A549 (cell line): ENCODE results near the gene PNPLA2. TPM values are rescaled to one million over a fixed set of nuclear protein-coding genes. Genes with fewer than 3 reads are reported as not detected.

Experiments used
- ATAC-seq, 2 experiments: fragments of 200-7000 bp in 1 of 2; fragments of >200 bp in 1 of 2; cut with Nextera tagmentation in 1 of 2; cut with Tn5 transposase in 1 of 2; 3 replicates each; pipeline versions ENCODE4 v1.8.0 to v1.9.1; 2018 to 2020; ENCODE audit warnings: mild to moderate bottlenecking in 1 of 2, moderate library complexity in 1 of 2
- CTCF ChIA-PET: fragments of 300-600 bp; sonication (Branson Sonifier 250); formaldehyde crosslinking; extraction: SDS; loops from one replicate; lab custom pipeline; 2021; ENCODE audit warnings: antibody characterized with exemption, inconsistent platforms; lab: Yijun Ruan, JAX
- POLR2A ChIA-PET: fragments of 350-600 bp; formaldehyde crosslinking; extraction: SDS; loops from one replicate; lab custom pipeline; 2021; ENCODE audit warnings: antibody characterized with exemption, inconsistent platforms; lab: Yijun Ruan, JAX
- DNase-seq, 2 experiments: peaks; one replicate each; pipeline versions ENCODE4 v3.0.0 to v3.0.0-alpha.2; 2011 to 2016; ENCODE audit warnings: low read depth in 1 of 2, low spot score in 1 of 2
- FAIRE-seq: peaks from 2 replicates; lab custom pipeline; 2011; peaks lifted over from hg19 to GRCh38; lab: Jason Lieb, UNC
- H3K27ac ChIP-seq, 2 experiments: fragments of >200 bp; sonication (Bioruptor Twin); formaldehyde crosslinking; 3 replicates each; pipeline ENCODE4 v1.5.1; 2016 to 2017
- H3K4me1 ChIP-seq: fragments of >200 bp; sonication (Bioruptor Twin); formaldehyde crosslinking; 3 replicates; pipeline ENCODE4 v1.6.1; 2016
- H3K4me2 ChIP-seq: fragments of >200 bp; sonication (Bioruptor Twin); formaldehyde crosslinking; 3 replicates; pipeline ENCODE4 v1.6.1; 2016
- H3K4me3 ChIP-seq: fragments of >200 bp; sonication (Bioruptor Twin); formaldehyde crosslinking; 3 replicates; pipeline ENCODE4 v1.5.1; 2016
- H3K9me3 ChIP-seq: fragments of >200 bp; sonication (Bioruptor Twin); formaldehyde crosslinking; 3 replicates; pipeline ENCODE4 v1.6.1; 2016
- CHD4 ChIP-seq: fragments of 200-600 bp; sonication (generic); IDR thresholded peaks from 2 replicates; pipeline ENCODE4 v1.6.1; 2016; ENCODE audit warnings: antibody characterized with exemption, mild to moderate bottlenecking, borderline replicate concordance
- ESRRA ChIP-seq: fragments of 150-350 bp; IDR thresholded peaks from 2 replicates; pipeline ENCODE4 v1.6.1; 2014; ENCODE audit warnings: mild to moderate bottlenecking, low read length, borderline replicate concordance
- FOSL2 ChIP-seq, 2 experiments: fragments of 450-650 bp in 1 of 2; fragments of >200 bp in 1 of 2; sonication (Bioruptor Twin) in 1 of 2; formaldehyde crosslinking; IDR thresholded peaks; 2 replicates each; pipeline versions ENCODE4 v1.5.0 to v1.6.1; 2016 to 2020; ENCODE audit warnings: mild to moderate bottlenecking in 1 of 2, moderate library complexity in 1 of 2
- GATA3 ChIP-seq: IDR thresholded peaks from 2 replicates; pipeline ENCODE4 v1.6.1; 2012; ENCODE audit warnings: borderline replicate concordance
- HEYL ChIP-seq: fragments of 250-450 bp; sonication (Bioruptor Pico); IDR thresholded peaks from 2 replicates; pipeline ENCODE4 v1.8.0; 2021; ENCODE audit warnings: mild to moderate bottlenecking, moderate library complexity
- HOXB5 ChIP-seq: fragments of 250-450 bp; sonication (Bioruptor Pico); IDR thresholded peaks from 2 replicates; pipeline ENCODE4 v1.5.0; 2020; ENCODE audit warnings: mild to moderate bottlenecking, moderate library complexity
- JUNB ChIP-seq: fragments of >200 bp; sonication (Bioruptor Twin); formaldehyde crosslinking; IDR thresholded peaks from 2 replicates; pipeline ENCODE4 v1.6.1; 2016
- KDM5A ChIP-seq: fragments of 200-600 bp; sonication (generic); IDR thresholded peaks from 2 replicates; pipeline ENCODE4 v1.6.1; 2016; ENCODE audit warnings: antibody characterized with exemption, mild to moderate bottlenecking
- MAFK ChIP-seq: fragments of 450-650 bp; IDR thresholded peaks from 2 replicates; pipeline ENCODE4 v1.6.1; 2014; ENCODE audit not compliant: partially characterized antibody
- MAZ ChIP-seq: fragments of 150-350 bp; IDR thresholded peaks from 2 replicates; pipeline ENCODE4 v1.6.1; 2014; ENCODE audit warnings: antibody characterized with exemption, low read depth, low read length, borderline replicate concordance
- MYC ChIP-seq: IDR thresholded peaks from 2 replicates; pipeline ENCODE4 v1.6.1; 2012; ENCODE audit warnings: mild to moderate bottlenecking, inconsistent platforms, low read length, improper control_type of control experiment, borderline replicate concordance
- NFE2L2 ChIP-seq: fragments of 150-350 bp; conservative IDR thresholded peaks from 2 replicates; pipeline ENCODE4 v1.6.1; 2014; ENCODE audit warnings: low read length
- POLR2A ChIP-seq: IDR thresholded peaks from 2 replicates; pipeline ENCODE4 v1.6.1; 2012; ENCODE audit warnings: mild to moderate bottlenecking, low read length
- RFX5 ChIP-seq: fragments of 450-650 bp; IDR thresholded peaks from 2 replicates; pipeline ENCODE4 v1.7.1; 2014; ENCODE audit warnings: antibody characterized with exemption, mild to moderate bottlenecking, moderate library complexity
- RNF2 ChIP-seq: fragments of 200-600 bp; sonication (generic); IDR thresholded peaks from 2 replicates; pipeline ENCODE4 v1.6.1; 2016; ENCODE audit warnings: low read depth, mild to moderate bottlenecking, antibody characterized with exemption, moderate library complexity, borderline replicate concordance
- SMC3 ChIP-seq: fragments of >200 bp; sonication (Bioruptor Twin); formaldehyde crosslinking; IDR thresholded peaks from 3 replicates; pipeline ENCODE4 v1.6.1; 2018; ENCODE audit warnings: inconsistent platforms
- ZFP36 ChIP-seq: fragments of 450-650 bp; IDR thresholded peaks from 2 replicates; pipeline ENCODE4 v1.6.1; 2014; ENCODE audit warnings: borderline replicate concordance; ENCODE audit not compliant: partially characterized antibody
- WGBS: methylation state at CpG from one replicate; pipeline ENCODE4 v1.1.6; 2017; ENCODE audit errors: missing lambda C conversion rate; 5-methylcytosine and 5-hydroxymethylcytosine counted together
- polyA plus RNA-seq, 4 experiments: library from polyadenylated mRNA; depleted of rRNA in 3 of 4; stranded (reverse); fragments of >200 nt; fragmentation: RNase III in 1 of 4; extraction: RNeasy Plus Mini Kit Qiagen cat#74134 plus additional on column Dnase treatment in 1 of 4; gene quantifications; 2 replicates in 3 of 4; 3 replicates in 1 of 4; pipeline ENCODE4 v1.2.3, GENCODE V29; 2011 to 2017
- TF ChIP-seq, protein P1 (sequence below): IDR thresholded peaks from 2 replicates; pipeline ENCODE4 v1.6.1; 2012
- TF ChIP-seq, protein P2 (sequence below): fragments of >200 bp; sonication (Bioruptor Twin); formaldehyde crosslinking; IDR thresholded peaks from 2 replicates; pipeline ENCODE4 v1.6.1; 2016
- TF ChIP-seq, protein P3 (sequence below): IDR thresholded peaks from 2 replicates; pipeline ENCODE4 v1.6.1; 2012; ENCODE audit warnings: low read depth, borderline replicate concordance
- TF ChIP-seq, protein P4 (sequence below): IDR thresholded peaks from 2 replicates; pipeline ENCODE4 v1.6.1; 2012
- TF ChIP-seq, protein P5 (sequence below): fragments of 200-600 bp; sonication (generic); IDR thresholded peaks from 2 replicates; pipeline ENCODE4 v1.6.1; 2016; ENCODE audit warnings: antibody characterized with exemption, mild to moderate bottlenecking, moderate library complexity

PNPLA2 gene
- polyA plus RNA-seq, 2 of the 4 experiments (the other 2 are of a cell fraction) = 13.2 to 25.4 TPM

DNA sequence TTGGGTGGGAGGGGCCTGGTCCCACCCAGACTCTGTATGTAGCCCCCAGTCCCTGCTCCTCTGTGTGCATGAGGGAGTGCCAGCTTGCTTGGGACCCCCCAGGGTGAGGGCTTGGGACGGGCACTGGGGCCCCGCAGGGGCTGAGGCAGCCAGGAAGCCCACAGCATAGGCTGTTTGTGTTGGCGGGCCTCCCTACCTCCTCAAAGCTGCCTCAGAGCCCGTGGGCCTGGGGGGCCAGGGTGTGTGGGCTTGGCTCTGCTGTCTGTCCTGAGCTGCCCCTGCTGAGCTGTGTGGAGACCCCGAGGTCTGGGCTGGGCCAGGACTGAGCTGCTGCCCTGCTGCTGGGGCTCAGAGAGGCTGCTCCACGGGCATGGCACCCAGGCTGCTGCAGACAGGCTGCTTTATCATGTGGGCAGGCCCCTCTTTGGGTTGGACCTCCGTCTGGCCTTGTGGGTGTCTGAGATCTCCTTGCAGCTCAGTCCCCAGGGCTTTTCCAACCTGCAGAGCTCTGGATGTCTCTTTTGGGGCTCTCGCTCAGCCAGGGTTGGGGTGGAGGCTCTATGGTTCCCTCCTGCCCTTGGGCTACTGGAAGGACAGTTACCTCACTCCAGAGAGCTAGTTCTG, 27.3 kb downstream of the PNPLA2 start:
- 22% methylated on average over 7 of the region's 8 CpGs for WGBS
- peak overlapping the region; percentile 100 for H3K4me3 ChIP-seq
- ChIA-PET POLR2A (interaction anchor here (1.0 kb wide), 1 partner anchor 27 kb away, joined by 3 read pairs; the partner anchor contains the start of gene PNPLA2), CTCF (interaction anchor here (0.6 to 5.4 kb wide), 5 partner anchors 10 to 205 kb away, joined by 3 to 40 read pairs (median 3); no protein-coding TSS in a partner anchor)
- no peaks in the 10 kb centered on the region for H3K9me3 ChIP-seq
- FAIRE-seq (no peak), ATAC-seq (no peak)
- TF ChIP-seq JUNB = no peak
- no peak for TF ChIP-seq KDM5A
- TF ChIP-seq MYC = no peak
- no peak for TF ChIP-seq ESRRA
- TF ChIP-seq HEYL (CRISPR knock-in tag) = no peak
- no peak for TF ChIP-seq GATA3
- no peak for TF ChIP-seq ZFP36
- TF ChIP-seq, protein P1, sequence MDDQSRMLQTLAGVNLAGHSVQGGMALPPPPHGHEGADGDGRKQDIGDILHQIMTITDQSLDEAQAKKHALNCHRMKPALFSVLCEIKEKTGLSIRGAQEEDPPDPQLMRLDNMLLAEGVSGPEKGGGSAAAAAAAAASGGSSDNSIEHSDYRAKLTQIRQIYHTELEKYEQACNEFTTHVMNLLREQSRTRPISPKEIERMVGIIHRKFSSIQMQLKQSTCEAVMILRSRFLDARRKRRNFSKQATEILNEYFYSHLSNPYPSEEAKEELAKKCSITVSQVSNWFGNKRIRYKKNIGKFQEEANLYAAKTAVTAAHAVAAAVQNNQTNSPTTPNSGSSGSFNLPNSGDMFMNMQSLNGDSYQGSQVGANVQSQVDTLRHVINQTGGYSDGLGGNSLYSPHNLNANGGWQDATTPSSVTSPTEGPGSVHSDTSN = no peak; the same call in 1 of the 2 replicates
- no peak for TF ChIP-seq MAZ
- TF ChIP-seq, all 56 proteins: peak for 0
- DNase-seq = no peak
- peaks cover 54% of the 10 kb centered on the region for H3K4me1 ChIP-seq
- peak overlapping the region; percentile 92 for H3K4me2 ChIP-seq
- H3K27ac ChIP-seq = peak overlapping the region; percentile 99

DNA sequence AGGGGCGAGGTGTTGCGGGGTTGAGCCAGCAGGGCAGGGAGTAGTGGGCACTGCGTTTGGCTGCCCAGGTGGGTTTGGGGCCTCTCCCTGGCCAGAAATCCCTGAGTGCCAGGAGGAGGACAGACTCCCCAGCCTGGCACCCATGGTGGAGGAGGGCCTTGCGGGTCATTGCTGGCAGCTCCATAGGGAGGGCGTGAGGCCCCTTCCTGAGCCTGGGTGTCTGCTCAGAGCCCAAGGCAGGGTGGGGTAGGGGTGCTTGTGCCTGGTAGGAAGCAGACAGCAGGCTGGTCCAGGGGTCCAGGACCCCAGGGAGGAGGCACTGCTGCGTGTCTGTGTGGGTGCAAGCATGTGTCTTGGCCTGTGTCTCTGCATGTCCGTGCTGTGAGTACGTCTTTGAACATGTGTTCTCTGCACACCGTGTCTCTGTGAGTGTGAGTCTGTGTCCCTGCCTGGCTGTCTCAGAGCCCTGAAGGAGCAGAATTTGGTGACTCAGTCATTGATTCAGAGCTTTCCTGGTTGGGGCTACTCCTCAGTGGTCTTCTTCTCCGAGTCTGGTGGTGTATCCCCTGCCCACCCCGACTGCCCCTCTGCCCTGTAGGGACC, 27.9 kb downstream of the PNPLA2 start:
- CTCF ChIA-PET = interaction anchor here (0.6 to 5.4 kb wide), 10 partner anchors 10 to 204 kb away, joined by 3 to 40 read pairs (median 6); no protein-coding TSS in a partner anchor
- no peak for ATAC-seq
- H3K4me1 ChIP-seq = peaks cover 59% of the 10 kb centered on the region

More for the DNA sequence above, 27.9 kb downstream of the PNPLA2 start:
- Histone ChIP-seq H3K4me3 (no peak overlapping the region), H3K27ac (peak overlapping the region; percentile 99), H3K9me3 (no peaks in the 10 kb centered on the region), H3K4me2 (peak overlapping the region; percentile 92)
- WGBS = 54% methylated on average over 8 of the region's 11 CpGs
- DNase-seq (no peak), FAIRE-seq (no peak)
- POLR2A ChIA-PET = interaction anchor here (1.0 to 1.7 kb wide), 2 partner anchors 14 to 27 kb away, joined by 3 read pairs; partner anchors contain the start of genes CD151 and PNPLA2
- TF ChIP-seq, protein P2, sequence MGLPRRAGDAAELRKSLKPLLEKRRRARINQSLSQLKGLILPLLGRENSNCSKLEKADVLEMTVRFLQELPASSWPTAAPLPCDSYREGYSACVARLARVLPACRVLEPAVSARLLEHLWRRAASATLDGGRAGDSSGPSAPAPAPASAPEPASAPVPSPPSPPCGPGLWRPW = no peak
- TF ChIP-seq, protein P3, sequence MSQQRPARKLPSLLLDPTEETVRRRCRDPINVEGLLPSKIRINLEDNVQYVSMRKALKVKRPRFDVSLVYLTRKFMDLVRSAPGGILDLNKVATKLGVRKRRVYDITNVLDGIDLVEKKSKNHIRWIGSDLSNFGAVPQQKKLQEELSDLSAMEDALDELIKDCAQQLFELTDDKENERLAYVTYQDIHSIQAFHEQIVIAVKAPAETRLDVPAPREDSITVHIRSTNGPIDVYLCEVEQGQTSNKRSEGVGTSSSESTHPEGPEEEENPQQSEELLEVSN = no peak
- no peak for TF ChIP-seq ZFP36
- no peak for TF ChIP-seq GATA3
- TF ChIP-seq, protein P1 = 0 out of 2 replicates have a peak, but pooled peaks have one; percentile 30
- TF ChIP-seq RNF2 = no peak
- no peak for TF ChIP-seq HOXB5 (CRISPR knock-in tag)
- TF ChIP-seq POLR2A = no peak
- no peak for TF ChIP-seq MAFK
- no peak for TF ChIP-seq FOSL2 (IDR thresholded peaks at IDR 0.05)
- no peak for TF ChIP-seq FOSL2 (CRISPR knock-in tag; IDR thresholded peaks at IDR 0.05)
- no peak for TF ChIP-seq JUNB
- TF ChIP-seq RFX5 = no peak
- TF ChIP-seq, protein P4, sequence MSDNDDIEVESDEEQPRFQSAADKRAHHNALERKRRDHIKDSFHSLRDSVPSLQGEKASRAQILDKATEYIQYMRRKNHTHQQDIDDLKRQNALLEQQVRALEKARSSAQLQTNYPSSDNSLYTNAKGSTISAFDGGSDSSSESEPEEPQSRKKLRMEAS = peak; percentile 25; the same call in 1 of the 2 replicates
- TF ChIP-seq NFE2L2 = no peak
- no peak for TF ChIP-seq SMC3
- no peak for TF ChIP-seq CHD4
- TF ChIP-seq, protein P5, sequence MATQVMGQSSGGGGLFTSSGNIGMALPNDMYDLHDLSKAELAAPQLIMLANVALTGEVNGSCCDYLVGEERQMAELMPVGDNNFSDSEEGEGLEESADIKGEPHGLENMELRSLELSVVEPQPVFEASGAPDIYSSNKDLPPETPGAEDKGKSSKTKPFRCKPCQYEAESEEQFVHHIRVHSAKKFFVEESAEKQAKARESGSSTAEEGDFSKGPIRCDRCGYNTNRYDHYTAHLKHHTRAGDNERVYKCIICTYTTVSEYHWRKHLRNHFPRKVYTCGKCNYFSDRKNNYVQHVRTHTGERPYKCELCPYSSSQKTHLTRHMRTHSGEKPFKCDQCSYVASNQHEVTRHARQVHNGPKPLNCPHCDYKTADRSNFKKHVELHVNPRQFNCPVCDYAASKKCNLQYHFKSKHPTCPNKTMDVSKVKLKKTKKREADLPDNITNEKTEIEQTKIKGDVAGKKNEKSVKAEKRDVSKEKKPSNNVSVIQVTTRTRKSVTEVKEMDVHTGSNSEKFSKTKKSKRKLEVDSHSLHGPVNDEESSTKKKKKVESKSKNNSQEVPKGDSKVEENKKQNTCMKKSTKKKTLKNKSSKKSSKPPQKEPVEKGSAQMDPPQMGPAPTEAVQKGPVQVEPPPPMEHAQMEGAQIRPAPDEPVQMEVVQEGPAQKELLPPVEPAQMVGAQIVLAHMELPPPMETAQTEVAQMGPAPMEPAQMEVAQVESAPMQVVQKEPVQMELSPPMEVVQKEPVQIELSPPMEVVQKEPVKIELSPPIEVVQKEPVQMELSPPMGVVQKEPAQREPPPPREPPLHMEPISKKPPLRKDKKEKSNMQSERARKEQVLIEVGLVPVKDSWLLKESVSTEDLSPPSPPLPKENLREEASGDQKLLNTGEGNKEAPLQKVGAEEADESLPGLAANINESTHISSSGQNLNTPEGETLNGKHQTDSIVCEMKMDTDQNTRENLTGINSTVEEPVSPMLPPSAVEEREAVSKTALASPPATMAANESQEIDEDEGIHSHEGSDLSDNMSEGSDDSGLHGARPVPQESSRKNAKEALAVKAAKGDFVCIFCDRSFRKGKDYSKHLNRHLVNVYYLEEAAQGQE = no peak
- TF ChIP-seq, all 56 proteins: peak for 2
